OCI-LY1 (cell line): ENCODE results near the gene APLP1.
"Not testable (repeated sequence)": the region's sequence is repeated elsewhere in the genome, so short reads cannot be mapped to it uniquely, and the experiment has no call there.

Experiments used
- H2AFZ ChIP-seq: fragments of 200-600 bp; sonication (generic), shearing (Covaris generic); 2 replicates; pipeline ENCODE4 v1.6.0; 2014; ENCODE audit warnings: antibody characterized with exemption, mild to moderate bottlenecking, low read length
- H3F3A ChIP-seq: fragments of 200-600 bp; sonication (generic), shearing (Covaris generic); 2 replicates; pipeline ENCODE4 v1.6.0; 2014; ENCODE audit warnings: mild to moderate bottlenecking, antibody characterized with exemption, low read length, moderate library complexity; ENCODE audit not compliant: insufficient read depth
- H3K27ac ChIP-seq: fragments of 200-600 bp; sonication (generic); 2 replicates; pipeline ENCODE4 v1.5.1; 2014; ENCODE audit warnings: low read length, mixed run types, mild to moderate bottlenecking, low read depth; ENCODE audit not compliant: poor library complexity, severe bottlenecking
- H3K27me3 ChIP-seq: fragments of 200-600 bp; sonication (generic); 2 replicates; pipeline ENCODE4 v1.6.0; 2014; ENCODE audit warnings: antibody characterized with exemption, mild to moderate bottlenecking, low read length, moderate library complexity; ENCODE audit not compliant: insufficient read depth
- H3K36me3 ChIP-seq: fragments of 200-600 bp; sonication (generic); 2 replicates; pipeline ENCODE4 v1.6.1; 2014; ENCODE audit warnings: mild to moderate bottlenecking, antibody characterized with exemption, low read length, moderate library complexity, mixed read lengths; ENCODE audit not compliant: insufficient read depth
- H3K4me1 ChIP-seq: fragments of 200-600 bp; sonication (generic); 2 replicates; pipeline ENCODE4 v1.5.1; 2014; ENCODE audit warnings: mild to moderate bottlenecking, low read length, moderate library complexity; ENCODE audit not compliant: insufficient read depth, severe bottlenecking
- H3K4me2 ChIP-seq: fragments of 200-600 bp; sonication (generic), shearing (Covaris generic); 2 replicates; pipeline ENCODE4 v1.6.1; 2014; ENCODE audit warnings: low read length
- H3K4me3 ChIP-seq: fragments of 200-600 bp; sonication (generic); 2 replicates; pipeline ENCODE4 v1.5.1; 2014; ENCODE audit warnings: low read length, low read depth, mild to moderate bottlenecking, mixed read lengths; ENCODE audit not compliant: poor library complexity, severe bottlenecking
- H3K79me2 ChIP-seq: fragments of 200-600 bp; shearing (Covaris generic); 2 replicates; pipeline ENCODE4 v1.6.1; 2016; ENCODE audit warnings: mixed run types, low read length, mixed read lengths; ENCODE audit not compliant: insufficient read depth
- H3K9ac ChIP-seq: fragments of 200-600 bp; sonication (generic), shearing (Covaris generic); 2 replicates; pipeline ENCODE4 v1.6.1; 2014; ENCODE audit warnings: mild to moderate bottlenecking, low read length, mixed read lengths
- H3K9me2 ChIP-seq: fragments of 200-600 bp; sonication (generic), shearing (Covaris generic); 2 replicates; pipeline ENCODE4 v1.6.1; 2014; ENCODE audit warnings: low read depth, mild to moderate bottlenecking, low read length, mixed read lengths
- H3K9me3 ChIP-seq: fragments of 200-600 bp; shearing (Covaris generic); 2 replicates; pipeline ENCODE4 v1.6.1; 2014; ENCODE audit warnings: low read length, mixed read lengths
- H4K20me1 ChIP-seq: fragments of 200-600 bp; sonication (generic), shearing (Covaris generic); 2 replicates; pipeline ENCODE4 v1.6.0; 2016; ENCODE audit warnings: mild to moderate bottlenecking, low read length; ENCODE audit not compliant: insufficient read depth
- EZH2 ChIP-seq: fragments of 200-600 bp; sonication (generic), shearing (Covaris generic); IDR thresholded peaks from 2 replicates; pipeline ENCODE4 v1.8.0; 2017; ENCODE audit warnings: borderline replicate concordance, mixed run types, mild to moderate bottlenecking, antibody characterized with exemption, low read length, moderate library complexity, mixed read lengths
- TF ChIP-seq, protein P1 (sequence below): fragments of 200-600 bp; sonication (generic), shearing (Covaris generic); IDR thresholded peaks from 2 replicates; pipeline ENCODE4 v1.5.1; 2017; ENCODE audit warnings: mild to moderate bottlenecking, antibody characterized with exemption, low read length, moderate library complexity, mixed read lengths

Gene APLP1

DNA sequence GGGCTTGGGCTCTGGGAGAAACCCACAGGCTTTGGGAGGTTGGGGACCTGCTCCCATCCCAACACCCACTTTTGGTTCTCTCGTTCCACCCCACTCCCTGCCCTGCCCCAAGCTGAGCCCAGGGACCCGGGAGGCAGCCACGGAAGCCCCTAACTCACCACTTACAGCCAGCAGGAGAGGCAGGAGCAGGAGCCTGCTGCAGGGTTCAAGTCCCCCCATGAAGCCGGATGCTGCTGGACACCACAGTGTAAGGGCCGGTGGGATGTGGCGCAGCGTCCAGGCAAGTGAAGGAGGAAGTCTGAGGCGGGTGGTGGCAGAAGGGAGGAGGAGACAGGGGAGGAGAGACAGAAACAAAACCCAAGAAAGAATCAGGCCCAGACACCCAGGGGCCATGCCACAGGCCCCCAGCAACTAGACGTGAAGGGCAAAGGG, 39.7 kb downstream of the APLP1 start, which contains the start of gene TYROBP:
Gene TYROBP (minus strand): TSS at position 286 of the 432 bp plus-strand sequence. CDS start 67 bp downstream, at position 219.
- Histone ChIP-seq H3K9me3 (no peaks in the 10 kb centered on the region), H4K20me1 (no peaks in the 10 kb centered on the region), H3K4me3 (no peak within 1 kb of the TSS), H3K27me3 (no peaks in the 10 kb centered on the region), H3K4me2 (no peak within 1 kb of the TSS), H3K9ac (no peak within 1 kb of the TSS), H3K9me2 (no peaks in the 10 kb centered on the region), H3F3A (no peaks in the 10 kb centered on the region), H2AFZ (no peak within 1 kb of the TSS), H3K27ac (peak within 1 kb of the TSS; percentile 9), H3K79me2 (no peaks in the 10 kb centered on the region), H3K4me1 (peaks cover 19% of the 10 kb centered on the region), H3K36me3 (no peaks in the 10 kb centered on the region)
- TF ChIP-seq, protein P1, sequence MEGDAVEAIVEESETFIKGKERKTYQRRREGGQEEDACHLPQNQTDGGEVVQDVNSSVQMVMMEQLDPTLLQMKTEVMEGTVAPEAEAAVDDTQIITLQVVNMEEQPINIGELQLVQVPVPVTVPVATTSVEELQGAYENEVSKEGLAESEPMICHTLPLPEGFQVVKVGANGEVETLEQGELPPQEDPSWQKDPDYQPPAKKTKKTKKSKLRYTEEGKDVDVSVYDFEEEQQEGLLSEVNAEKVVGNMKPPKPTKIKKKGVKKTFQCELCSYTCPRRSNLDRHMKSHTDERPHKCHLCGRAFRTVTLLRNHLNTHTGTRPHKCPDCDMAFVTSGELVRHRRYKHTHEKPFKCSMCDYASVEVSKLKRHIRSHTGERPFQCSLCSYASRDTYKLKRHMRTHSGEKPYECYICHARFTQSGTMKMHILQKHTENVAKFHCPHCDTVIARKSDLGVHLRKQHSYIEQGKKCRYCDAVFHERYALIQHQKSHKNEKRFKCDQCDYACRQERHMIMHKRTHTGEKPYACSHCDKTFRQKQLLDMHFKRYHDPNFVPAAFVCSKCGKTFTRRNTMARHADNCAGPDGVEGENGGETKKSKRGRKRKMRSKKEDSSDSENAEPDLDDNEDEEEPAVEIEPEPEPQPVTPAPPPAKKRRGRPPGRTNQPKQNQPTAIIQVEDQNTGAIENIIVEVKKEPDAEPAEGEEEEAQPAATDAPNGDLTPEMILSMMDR, result no peak
- TF ChIP-seq EZH2, result no peak

DNA sequence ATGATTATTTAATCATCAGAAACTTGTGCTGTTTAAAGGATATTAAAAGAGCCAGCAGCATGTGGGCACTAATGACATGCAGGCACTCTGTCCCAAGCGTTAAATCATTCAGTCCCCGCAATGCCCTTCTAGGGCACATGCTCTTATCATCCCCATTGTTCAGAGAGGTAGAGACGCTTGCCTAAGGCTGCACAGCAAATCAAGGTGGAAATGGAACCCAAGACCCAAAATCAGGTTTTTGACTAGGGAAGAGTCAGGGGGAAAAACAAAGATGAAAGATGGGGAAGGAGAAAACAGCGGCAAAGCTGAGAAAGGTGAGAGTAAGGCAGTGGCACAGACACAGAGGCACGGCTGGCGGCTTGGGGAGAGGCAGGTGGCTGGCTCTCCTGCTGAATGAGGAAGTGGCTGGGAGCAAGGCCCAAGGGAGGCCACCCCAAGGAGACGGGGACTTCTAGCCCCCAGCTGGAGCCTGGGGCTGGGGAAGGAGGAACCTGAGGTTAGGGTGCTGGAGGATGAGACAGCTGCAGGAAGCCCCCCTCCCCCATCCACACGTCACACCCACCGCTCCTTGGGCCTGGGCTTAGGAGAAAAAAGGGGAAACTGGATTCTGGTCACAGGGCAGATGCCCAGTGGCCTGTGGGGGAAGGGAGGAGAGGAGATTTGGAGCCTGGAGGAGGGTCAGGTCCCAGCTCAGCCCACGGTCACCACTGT, 40.8 kb downstream of the APLP1 start:
- Histone ChIP-seq H3K9ac (no peak overlapping the region), H3K79me2 (no peaks in the 10 kb centered on the region), H3K4me3 (no peak overlapping the region), H4K20me1 (no peaks in the 10 kb centered on the region), H3K27me3 (no peaks in the 10 kb centered on the region), H3K4me2 (no peak overlapping the region), H2AFZ (no peak overlapping the region), H3K4me1 (peaks cover 13% of the 10 kb centered on the region), H3K9me3 (no peaks in the 10 kb centered on the region), H3F3A (no peaks in the 10 kb centered on the region), H3K27ac (peak overlapping the region; percentile 9), H3K9me2 (no peaks in the 10 kb centered on the region), H3K36me3 (no peaks in the 10 kb centered on the region)
- TF ChIP-seq, protein P1, result no peak
- TF ChIP-seq EZH2, result no peak

DNA sequence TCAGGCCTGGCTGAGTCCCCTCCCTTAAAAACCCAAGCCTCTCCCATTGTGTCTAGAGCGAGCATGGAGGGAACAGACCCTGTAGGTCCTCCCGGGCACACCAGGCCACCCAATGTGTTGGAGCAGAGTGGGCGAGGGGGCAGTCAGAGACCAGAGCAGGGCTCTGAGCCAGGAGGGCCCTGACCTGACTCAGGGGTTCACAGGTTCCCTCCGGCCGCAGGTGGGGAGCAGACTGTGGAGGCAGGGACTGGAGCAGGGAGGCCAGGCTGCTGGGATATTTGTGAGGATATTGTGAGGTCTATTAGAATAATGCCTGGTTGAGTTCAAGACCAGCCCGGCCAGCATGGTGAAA, 41.3 kb downstream of the APLP1 start:
- TF ChIP-seq EZH2, result no peak
- TF ChIP-seq, protein P1, result no peak
- Histone ChIP-seq H3K4me1 (peaks cover 13% of the 10 kb centered on the region), H3F3A (no peaks in the 10 kb centered on the region), H3K9me2 (no peaks in the 10 kb centered on the region), H3K27me3 (no peaks in the 10 kb centered on the region), H3K4me2 (no peak overlapping the region), H3K36me3 (no peaks in the 10 kb centered on the region), H4K20me1 (no peaks in the 10 kb centered on the region), H3K27ac (no peak overlapping the region), H2AFZ (no peak overlapping the region), H3K9me3 (no peaks in the 10 kb centered on the region), H3K79me2 (no peaks in the 10 kb centered on the region), H3K9ac (no peak overlapping the region), H3K4me3 (no peak overlapping the region)

DNA sequence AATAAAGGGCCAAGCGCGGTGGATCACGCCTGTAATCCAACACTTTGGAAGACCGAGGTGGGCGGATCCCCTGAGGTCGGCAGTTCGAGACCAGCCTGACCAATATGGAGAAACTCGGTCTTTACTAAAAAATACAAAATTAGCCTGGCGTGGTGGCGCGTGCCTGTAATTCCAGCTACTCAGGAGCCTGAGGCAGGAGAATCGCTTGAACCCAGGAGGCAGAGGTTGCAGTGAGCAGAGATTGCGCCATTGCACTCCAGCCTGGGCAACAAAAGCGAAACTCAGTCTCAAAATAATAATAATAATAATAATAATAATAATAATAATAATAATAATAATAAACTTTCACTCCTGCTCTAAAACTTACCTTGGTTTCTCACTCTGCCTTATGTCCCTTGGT, 42.0 kb downstream of the APLP1 start:
- not testable (repeated sequence) for H3K4me3 ChIP-seq, H3K27ac ChIP-seq, H3K9me3 ChIP-seq, H3K9ac ChIP-seq, H3K27me3 ChIP-seq, H3K4me2 ChIP-seq, H3F3A ChIP-seq, H2AFZ ChIP-seq, H3K36me3 ChIP-seq, H3K9me2 ChIP-seq, H4K20me1 ChIP-seq, H3K79me2 ChIP-seq
- H3K4me1 ChIP-seq, result peaks cover 13% of the 10 kb centered on the region
